GM18873 (cell line): ENCODE results near the gene SNX7.
A peak's percentile ranks its signal among the peaks of the same experiment; 100 is the strongest.

ENCODE experiments used
- ATAC-seq: cut with Tn5 transposase; IDR thresholded peaks from one replicate; pipeline ENCODE4 v1.9.1; 2021; ENCODE audit warnings: mild to moderate bottlenecking, moderate library complexity, moderate number of reproducible peaks; ENCODE audit not compliant: unreplicated experiment, low FRiP score

The SNX7 gene

DNA sequence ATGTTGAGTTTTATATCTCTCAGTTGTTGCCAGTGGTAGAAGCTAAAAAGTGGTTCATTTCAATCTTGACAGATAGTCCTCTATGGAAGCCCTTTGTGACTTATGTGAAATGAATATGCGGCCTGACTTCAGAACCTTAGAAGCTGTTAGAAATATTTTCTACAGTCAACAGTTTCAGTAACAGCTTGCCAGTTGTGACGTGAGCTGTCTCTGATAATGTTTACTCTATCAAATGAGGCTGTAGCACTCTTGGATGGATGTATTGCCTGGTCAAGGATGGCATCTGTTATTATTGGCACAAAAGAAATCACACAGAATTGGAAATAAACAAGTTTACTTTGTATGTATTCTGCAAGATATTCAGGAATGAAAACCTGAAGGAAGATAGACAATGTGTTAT lies 31.9 kb downstream of the SNX7 start:
- ATAC-seq, result no peak

DNA sequence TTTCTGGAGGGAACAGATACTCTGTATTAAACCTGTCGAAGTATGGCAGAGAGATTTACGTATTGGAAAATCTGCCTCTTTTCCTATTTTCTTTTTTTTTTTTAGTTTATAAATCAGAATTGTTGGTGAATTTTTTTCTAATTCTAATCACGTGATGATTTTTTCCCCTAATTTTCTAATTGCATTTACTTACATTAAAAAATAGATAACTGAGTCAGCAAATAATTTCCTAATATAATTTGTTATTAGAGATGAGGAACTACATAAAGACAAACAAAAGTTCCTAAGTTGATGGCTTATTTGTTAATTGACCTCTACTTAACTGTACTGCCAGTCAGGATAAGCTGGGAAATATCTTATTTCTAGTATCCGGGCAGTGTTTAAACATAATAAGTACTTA lies 34.6 kb downstream of the SNX7 start:
- ATAC-seq, result no peak

DNA sequence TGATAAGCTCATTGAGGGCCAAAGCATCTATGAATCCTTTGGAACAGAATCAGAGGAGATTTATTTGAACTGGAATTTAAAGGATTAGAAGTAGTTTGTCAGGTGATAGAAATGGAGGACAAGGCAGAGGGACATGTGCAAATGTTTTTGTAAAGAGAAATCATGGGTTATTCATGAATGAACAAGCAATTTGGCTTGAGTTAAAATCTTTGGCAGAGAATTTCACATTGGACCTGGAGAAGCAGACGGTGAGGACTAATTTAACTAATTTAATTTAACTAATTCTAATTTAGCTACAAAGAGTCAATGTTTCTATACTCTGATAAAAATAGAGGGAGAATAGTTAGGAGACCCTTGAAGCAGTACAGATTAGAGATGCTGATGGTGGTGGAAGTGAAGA lies 36.3 kb downstream of the SNX7 start:
- ATAC-seq, result no peak

DNA sequence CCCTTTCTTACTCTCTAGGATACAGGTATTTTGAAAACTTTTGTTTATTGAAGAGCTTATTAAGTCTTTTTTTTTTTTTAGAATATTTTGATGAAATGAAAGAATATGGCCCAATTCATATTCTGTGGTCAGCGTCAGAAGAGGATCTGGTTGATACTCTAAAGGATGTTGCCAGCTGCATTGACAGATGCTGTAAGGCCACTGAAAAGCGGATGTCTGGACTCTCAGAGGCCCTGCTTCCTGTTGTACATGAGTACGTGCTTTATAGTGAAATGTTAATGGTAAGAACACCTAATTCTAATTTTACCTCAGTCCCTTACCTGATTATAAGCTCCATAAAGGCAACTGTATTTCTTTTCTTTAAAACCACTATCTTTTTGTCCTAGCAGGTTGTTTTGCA lies 37.1 kb downstream of the SNX7 start:
- ATAC-seq, result no peak

DNA sequence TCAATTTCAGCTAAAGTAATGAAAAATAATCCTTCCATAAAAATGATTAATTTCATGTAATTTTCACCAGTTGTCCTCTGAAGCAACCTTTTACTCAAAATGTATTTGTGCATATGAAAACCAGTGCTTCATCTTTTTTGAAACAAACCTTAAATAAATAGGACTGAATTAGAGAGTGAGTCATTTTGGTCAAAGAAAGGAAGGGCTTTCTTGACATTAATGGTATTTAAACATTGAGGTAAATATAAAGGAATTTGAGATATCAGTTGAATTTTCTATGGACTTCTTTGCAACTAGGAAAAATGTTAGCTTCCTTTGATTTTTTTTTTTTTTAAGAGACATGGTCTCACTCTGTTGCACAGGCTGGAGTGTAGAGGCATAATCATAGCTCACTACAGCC lies 38.7 kb downstream of the SNX7 start:
- ATAC-seq, result no peak

DNA sequence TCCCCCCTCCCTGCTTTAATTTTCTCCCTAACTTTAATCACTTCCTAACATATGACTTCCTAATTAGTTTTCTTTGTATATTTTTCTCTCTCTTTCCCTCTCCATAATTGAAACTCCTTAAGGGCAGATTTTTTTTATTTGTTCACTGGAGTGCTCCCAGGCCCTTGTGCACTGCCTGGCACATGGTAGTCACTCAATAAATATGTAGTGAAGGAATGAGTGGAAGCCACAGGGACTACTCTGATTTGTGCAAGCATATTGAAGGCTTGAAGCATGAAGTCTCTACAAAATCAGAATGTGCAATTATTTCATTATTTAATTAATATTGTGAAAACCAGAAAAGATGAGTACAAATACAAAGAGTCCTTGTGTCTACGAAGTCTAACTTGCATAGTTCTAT lies 41.5 kb downstream of the SNX7 start:
- no peak for ATAC-seq

DNA sequence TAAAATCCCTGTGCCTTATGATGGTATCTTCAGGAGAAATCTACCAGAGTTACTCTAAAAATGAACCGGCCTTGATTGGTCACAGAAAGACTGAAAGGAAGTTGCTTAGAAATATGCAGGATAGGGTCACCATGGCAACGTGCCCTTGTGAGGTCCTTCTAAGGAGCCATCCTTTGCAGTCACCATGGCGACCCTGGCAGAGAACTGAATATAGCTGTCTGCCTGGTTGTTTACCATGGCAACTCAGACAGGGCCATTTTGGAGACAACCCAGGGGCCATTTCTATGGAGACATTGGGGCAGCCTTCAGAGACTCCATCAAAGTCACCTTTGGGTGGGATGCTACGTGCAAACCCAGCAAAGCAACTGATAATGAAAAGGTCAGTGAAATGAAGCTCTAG lies 43.0 kb downstream of the SNX7 start:
- no peak for ATAC-seq

DNA sequence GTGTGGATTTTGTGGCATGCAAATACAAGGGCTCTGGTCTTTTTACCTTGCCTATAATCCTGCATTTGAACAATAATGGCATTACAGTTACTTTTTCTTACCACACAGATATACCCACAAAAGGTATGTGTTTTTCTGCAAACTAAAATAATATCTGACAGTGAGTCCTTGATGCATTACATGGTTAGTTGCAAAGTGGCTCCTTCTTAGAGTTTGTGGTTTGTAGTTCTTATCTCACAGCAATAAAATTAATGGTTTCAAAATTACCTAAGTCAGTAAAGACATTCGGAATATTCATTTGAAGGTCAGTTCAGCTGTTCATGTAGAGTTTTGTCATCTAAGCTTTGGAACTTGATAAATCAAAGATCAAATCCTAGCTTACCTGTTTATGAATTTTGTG lies 43.5 kb downstream of the SNX7 start:
- ATAC-seq, result no peak

DNA sequence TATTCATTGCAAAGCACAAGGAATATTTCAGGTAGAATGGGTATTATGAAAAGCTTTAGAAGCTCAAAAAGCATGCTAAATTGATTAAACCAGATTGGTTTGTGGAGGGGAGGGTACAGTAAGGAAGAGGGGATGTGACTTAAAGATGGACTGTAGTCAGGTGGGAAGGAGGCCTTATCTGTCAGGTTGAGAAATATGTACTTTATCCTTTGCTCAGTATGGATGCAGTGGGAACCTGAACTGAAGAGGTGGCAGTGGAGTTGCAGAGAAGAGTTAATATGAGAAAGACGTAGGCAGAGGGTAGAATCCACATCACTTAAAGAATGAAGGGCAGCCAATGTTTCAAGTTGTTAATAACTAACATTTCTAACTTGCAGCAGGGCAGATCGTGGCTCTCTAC lies 44.1 kb downstream of the SNX7 start:
- ATAC-seq, result no peak

DNA sequence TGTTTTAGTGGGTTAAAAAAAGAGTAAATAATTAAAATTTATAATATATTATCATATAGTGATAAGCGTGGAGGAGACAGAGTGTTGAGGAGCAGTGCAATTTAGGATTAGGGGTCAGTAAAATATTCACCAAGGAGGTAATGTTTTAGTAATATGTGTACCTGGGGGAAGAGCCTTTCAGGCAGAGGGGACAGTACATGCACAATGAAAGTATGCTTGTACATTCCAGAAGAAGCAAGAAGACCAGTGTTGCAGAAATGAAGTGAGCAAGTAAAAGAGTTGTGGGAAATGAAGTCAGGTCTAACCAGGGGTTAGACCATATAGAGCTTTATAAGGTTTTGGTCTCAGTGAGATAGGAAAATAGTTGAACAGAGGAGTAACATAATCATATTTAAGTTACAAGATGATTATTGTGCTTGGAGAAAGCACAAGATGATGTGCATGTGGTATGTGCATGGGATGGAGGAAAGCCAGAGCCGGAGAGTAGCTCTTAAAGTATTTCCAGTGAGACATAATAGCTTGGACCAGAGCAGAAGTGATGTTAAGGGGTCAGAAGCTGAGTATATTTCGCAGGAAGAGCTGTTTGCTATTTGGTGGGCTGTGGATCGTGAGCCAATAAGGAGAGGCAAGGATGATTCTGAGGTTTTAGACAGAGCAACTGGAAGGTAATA lies 44.8 kb downstream of the SNX7 start:
- no peak for ATAC-seq

DNA sequence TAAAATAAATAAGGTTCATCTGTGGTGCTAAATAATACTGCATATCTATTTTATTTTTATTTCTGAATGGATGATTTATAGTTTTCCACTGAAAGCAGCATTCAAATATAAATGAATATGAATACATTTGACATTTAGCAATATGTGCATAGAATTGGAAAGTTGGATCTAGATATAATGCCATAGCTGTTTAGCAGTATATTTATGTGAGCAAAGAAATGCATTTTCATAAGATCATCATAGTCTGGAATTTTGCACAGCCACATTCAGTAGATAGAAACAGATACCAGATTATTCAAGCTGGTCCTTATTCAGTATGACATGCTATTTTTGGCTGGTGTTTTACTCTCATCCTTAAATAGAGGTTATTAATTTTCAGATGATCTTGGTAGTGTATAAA lies 46.0 kb downstream of the SNX7 start:
- no peak for ATAC-seq

DNA sequence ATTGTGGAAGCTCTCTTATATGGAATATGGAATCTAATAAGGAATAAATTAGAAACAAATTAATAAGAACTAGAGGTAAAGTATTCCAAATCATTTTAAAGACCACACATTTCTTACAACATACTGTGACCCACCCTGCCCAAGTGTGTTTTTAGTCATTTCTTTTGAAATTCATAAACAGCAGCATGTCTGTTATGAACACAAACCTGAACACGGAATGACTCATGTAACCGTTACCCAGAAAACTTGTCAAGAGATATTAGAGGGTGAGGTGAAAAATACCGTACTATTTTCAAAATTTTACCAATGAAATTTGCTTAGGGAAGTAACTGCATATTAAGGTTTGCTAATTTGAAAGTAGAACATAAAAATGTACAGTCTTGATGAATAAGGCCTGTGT lies 48.4 kb downstream of the SNX7 start:
- ATAC-seq, result no peak

DNA sequence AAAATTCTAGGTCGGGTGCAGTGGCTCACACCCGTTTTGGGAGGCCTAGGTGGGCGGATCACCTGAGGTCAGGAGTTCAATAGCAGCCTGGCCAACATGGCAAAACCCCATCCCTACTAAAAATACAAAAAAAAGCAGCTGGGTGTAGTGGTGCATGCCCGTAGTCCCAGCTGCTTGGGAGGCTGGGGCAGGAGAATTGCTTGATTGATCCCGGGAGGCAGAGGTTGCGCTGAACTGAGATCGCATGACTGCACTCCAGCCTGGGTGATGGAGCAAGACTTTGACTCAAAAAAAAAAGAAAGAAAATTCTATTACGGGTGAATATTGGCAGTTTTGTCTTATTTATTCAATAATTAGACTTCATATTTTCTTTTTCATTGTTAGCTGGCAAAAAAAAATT lies 62.1 kb downstream of the SNX7 start:
- no peak for ATAC-seq

DNA sequence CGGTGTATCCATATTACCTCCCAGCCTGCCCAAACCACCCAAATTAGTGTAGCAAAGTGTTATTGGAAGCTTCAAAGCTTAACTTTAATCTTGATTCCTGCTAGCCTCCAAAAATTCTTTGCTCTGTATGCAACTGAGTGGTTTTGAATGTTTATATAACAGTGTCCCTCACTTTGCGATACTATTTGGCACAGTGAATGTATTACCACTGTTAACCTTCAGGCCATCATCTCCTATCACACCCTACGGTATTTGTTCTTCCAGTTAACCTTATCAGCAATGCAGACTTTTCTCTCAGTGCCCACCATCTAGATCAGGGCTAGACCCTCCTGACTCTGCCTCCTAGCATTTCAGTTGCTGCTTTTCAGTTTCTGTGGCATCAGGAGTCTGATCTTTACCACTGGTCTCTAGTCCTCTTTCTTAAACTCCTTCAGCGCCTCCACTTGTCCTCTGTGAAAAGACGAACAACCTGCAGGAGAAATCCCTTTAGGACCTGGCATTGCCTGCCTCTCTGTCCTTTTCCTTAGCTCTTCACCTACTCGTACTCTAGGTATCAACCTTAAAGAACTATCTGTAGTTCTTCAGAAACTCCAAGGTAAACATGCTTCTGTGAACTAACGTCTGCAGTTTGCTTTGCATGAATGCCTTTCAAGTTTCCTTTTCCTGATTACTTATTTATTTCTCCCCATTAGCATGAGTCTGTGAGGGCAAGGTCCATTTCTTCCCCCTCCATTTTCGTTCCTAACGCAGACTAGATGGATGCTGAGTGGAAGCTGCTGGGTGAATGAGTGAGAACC lies 71.7 kb downstream of the SNX7 start:
- peak; percentile 77 for ATAC-seq

DNA sequence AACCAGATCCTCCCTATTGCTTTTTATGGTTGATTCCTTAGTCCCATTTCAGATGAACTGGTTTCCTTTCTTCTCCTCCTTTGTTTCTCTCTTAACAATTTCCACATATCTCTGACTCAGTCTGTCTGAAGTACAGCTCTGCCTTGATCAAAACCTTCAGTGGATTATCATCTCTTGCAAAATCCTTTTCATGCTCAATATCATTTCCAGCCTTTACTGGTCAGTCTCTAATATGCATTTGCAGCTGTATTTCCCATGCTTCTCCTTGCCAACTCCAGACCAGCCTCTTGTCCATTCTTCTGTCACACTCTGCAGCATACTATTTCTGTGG lies 72.2 kb downstream of the SNX7 start:
- ATAC-seq, result peak; percentile 7

DNA sequence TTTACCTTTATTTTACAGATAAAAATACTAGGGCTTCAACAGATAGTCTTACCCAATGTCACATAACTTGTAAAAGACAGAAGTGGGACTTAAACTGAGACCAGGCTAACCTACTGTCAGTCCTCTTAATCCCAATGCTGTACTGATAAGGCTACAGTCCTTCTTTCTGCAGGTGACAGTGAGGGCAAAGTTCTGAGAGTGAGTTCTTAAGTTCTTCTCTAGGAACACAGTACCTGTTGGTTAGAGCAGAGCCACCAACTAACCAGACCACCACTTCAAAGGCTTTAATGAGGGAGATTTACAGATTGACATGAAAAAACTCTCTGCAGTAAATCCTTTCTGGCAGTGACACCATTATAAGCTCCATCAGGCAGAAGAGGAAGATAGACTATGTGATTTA lies 74.2 kb downstream of the SNX7 start:
- ATAC-seq, result no peak

DNA sequence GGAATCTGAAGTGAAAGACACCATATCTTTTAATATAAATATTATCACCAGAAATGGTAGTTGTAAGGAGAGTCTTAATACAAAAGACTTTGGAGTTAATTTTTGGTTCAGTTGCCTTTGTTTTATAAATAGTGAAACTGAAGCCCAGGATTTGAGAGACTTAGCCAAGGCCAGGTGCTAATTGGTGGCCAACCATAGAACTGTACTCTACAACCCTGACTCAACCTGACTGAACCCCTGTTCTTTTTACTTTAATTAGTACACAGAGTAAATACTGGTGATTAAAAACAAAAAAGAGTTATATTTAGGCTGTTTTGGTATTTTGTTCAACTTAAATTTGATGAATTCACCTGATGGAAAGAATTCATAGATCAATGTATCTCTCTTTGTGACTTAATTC lies 76.3 kb downstream of the SNX7 start:
- no peak for ATAC-seq

DNA sequence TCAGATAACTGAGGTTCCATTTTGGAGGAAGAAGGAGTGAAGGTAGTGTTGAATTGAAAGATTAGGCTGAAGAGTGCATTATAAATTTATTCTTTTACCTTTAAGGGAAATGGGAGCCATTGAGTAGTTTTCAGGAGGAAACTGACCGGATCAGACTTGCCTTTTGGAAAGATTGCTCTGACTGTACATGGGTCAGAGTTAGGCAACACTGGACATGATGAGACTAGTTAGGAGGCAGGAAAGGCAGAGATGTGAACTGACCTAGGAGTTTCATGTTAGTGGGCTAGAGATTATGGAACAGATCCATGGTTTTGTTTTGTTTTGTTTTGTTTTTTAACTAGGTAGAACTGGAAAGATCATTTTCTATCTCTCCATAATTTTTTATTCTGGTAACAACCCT lies 78.2 kb downstream of the SNX7 start:
- ATAC-seq, result no peak

DNA sequence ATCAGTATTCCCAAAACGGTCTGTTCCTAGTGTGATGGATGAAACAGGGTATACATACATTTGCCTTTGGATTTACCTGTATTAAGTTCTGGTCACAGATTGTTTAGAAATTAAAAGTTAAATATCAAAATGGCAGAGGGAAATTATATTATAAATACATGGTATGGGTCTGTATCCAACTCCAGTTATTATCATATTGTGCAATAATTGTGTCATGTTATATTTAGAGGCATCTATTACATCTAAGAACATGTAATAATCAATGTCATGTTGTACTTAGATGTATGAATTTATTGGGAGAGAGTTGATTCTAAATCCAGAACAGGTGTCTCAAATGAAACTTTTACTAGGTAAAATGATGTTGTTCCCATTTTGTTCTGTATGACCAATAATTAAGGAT lies 79.6 kb downstream of the SNX7 start:
- no peak for ATAC-seq

DNA sequence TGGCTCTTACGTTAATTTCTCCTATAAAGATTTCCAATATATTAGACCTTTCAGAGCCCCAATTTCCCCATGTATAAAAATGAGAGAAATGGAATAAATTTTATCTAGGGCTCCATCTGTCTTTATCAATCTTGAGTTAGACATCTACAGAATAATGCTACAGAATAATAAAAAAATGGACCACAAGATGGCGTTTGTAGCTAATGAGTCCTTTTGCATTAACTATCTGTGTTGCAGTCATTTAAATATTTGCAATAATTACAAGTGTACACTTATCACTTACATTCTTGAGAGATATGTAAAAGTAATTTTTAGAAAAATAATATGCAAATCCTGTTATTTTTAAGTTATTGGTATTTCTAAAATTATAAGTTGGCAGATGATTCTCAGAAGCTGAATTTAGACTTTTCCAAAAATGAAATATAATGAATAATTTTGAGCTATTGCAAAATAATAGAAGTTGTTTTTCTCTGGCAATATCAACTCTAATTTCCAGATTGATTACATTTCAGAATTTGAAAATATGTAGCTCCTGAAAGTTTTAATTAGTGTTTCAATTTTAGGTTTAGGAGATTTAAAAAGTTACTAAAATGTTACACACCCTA lies 87.7 kb downstream of the SNX7 start:
- ATAC-seq, result no peak

DNA sequence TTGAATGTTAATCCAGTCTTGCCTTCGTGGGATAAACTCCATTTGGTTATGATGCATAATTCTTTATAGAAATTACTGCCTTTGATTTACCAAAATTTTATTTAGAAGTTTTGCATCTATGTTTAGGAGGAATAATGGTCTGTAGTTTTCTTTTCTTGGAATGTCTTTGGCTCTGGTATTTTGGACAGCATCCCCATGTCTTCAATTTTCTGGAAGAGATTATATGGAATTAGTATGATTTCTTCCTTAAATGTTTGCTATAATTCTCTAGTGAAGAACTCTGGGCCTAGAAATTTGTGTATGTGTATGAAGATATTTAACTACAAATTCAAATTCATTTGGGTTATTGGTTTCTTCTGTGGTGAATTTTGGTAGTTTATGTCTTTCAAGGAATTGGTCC lies 92.7 kb downstream of the SNX7 start:
- ATAC-seq, result no peak

DNA sequence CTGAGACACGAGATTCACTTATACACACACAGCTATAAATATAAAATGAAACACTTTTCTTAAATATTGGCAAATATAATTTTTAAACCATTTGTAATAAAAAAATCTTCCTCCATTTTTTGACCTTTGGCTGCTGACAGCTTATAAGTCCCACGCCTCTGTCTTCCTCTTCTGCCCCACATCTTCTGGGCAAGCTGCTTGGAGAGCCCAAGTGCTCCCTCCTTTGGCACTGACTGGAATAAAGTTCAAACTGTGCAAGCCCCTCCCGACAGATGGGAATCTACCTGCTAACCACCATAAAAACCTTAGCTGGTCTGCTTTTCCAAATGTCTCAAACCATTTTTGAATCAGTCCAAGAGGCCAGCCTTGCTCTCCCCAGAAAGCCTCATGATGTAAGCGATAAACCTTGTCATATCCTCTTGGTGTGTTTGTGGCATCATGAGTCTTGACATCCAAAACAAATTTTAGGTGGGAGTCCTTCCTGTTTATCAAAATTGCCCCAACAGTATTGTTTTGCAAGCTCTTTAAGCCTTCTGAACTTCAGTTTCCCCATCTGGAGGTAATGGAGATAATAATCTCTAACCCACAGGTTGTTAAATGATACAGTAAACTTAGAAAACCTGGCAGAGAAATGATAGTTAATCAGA lies 99.8 kb downstream of the SNX7 start:
- ATAC-seq, result no peak
